GM12878 (cell line): Measurements from ENCODE around the gene RASGRP2. TPM values are rescaled to one million over a fixed set of nuclear protein-coding genes. Genes with fewer than 3 reads are reported as not detected.

Source experiments
- ATAC-seq: fragments of 200-7000 bp; cut with Tn5 transposase; 3 replicates; pipeline ENCODE4 v1.9.1; 2020; ENCODE audit warnings: mild to moderate bottlenecking, moderate library complexity
- BruUV-seq: library from RNA; stranded (reverse); fragments of 400-500 nt; replicated peaks from 2 replicates; lab custom pipeline; 2021; lab: Mats Ljungman, UMichigan
- CTCF ChIA-PET: fragments of 300-600 bp; sonication (Branson Sonifier 250); formaldehyde crosslinking; extraction: SDS; loops from one replicate; lab custom pipeline; 2021; ENCODE audit warnings: inconsistent platforms; lab: Yijun Ruan, JAX
- POLR2A ChIA-PET: fragments of 350-600 bp; formaldehyde crosslinking; extraction: SDS; loops from one replicate; lab custom pipeline; 2021; ENCODE audit warnings: inconsistent platforms; lab: Charles Lee
- RAD21 ChIA-PET: fragments of 300-600 bp; sonication (Branson Sonifier 250); formaldehyde crosslinking; loops from one replicate; lab custom pipeline; 2023; ENCODE audit warnings: antibody characterized with exemption; ENCODE audit not compliant: unreplicated experiment; lab: Charles Lee
- SMC1A ChIA-PET: fragments of 300-600 bp; sonication (Branson Sonifier 250); formaldehyde crosslinking; loops from one replicate; lab custom pipeline; 2023; ENCODE audit not compliant: unreplicated experiment, uncharacterized antibody; lab: Charles Lee
- DNase-seq: peaks from one replicate; pipeline ENCODE4 v3.0.0-alpha.2; 2011; ENCODE audit warnings: low read depth, low spot score
- FAIRE-seq: peaks from 3 replicates; lab custom pipeline; 2011; peaks lifted over from hg19 to GRCh38; lab: Jason Lieb, UNC
- H2AFZ ChIP-seq: 2 replicates; pipeline ENCODE4 v1.6.0; 2011; ENCODE audit warnings: low read depth, low read length, control low read depth; ENCODE audit not compliant: control insufficient read depth
- H3K27ac ChIP-seq: 2 replicates; pipeline ENCODE4 v1.5.1; 2011; ENCODE audit warnings: control low read depth; ENCODE audit not compliant: control insufficient read depth, insufficient read depth
- H3K27me3 ChIP-seq, 2 experiments: replicated peaks in 1 of 2; 2 replicates each; pipeline versions ENCODE4 v1.6.0 to v1.6.1; 2011; ENCODE audit warnings: low read length in 1 of 2; ENCODE audit not compliant: control insufficient read depth in 2 of 2, insufficient read depth in 2 of 2
- H3K36me3 ChIP-seq, 2 experiments: 2 replicates each; pipeline ENCODE4 v1.5.1; 2011; ENCODE audit warnings: low read length in 1 of 2; ENCODE audit not compliant: control insufficient read depth in 2 of 2, insufficient read depth in 2 of 2
- H3K4me1 ChIP-seq: 2 replicates; pipeline ENCODE4 v1.6.1; 2011; ENCODE audit warnings: mild to moderate bottlenecking, low read length, moderate library complexity, mixed read lengths; ENCODE audit not compliant: control insufficient read depth, insufficient read depth
- H3K4me2 ChIP-seq: 2 replicates; pipeline ENCODE4 v1.6.0; 2011; ENCODE audit warnings: control low read depth; ENCODE audit not compliant: control insufficient read depth, insufficient read depth
- H3K4me3 ChIP-seq: fragments of 200-600 bp; sonication (generic); 2 replicates; pipeline ENCODE4 v1.5.1; 2016
- H3K79me2 ChIP-seq: 2 replicates; pipeline ENCODE4 v1.6.0; 2011; ENCODE audit warnings: low read length; ENCODE audit not compliant: control insufficient read depth, insufficient read depth
- H3K9ac ChIP-seq: 2 replicates; pipeline ENCODE4 v1.8.0; 2011; ENCODE audit warnings: low read length, control low read depth, mixed read lengths; ENCODE audit not compliant: control insufficient read depth, insufficient read depth
- H3K9me3 ChIP-seq: replicated peaks from 3 replicates; pipeline ENCODE4 v1.5.1; 2011; ENCODE audit warnings: mild to moderate bottlenecking, low read length; ENCODE audit not compliant: control insufficient read depth, insufficient read depth
- H4K20me1 ChIP-seq: 2 replicates; pipeline ENCODE4 v1.6.0; 2011; ENCODE audit not compliant: control insufficient read depth, insufficient read depth
- BACH1 ChIP-seq: fragments of 450-650 bp; IDR thresholded peaks from 2 replicates; pipeline ENCODE4 v1.6.1; 2017; ENCODE audit warnings: mild to moderate bottlenecking, borderline replicate concordance
- BMI1 ChIP-seq: fragments of 450-650 bp; IDR thresholded peaks from 2 replicates; pipeline ENCODE4 v1.6.1; 2016; ENCODE audit warnings: mild to moderate bottlenecking, moderate library complexity, borderline replicate concordance
- CHD4 ChIP-seq: fragments of 200-600 bp; sonication (generic); IDR thresholded peaks from 2 replicates; pipeline ENCODE4 v1.6.1; 2016; ENCODE audit warnings: mild to moderate bottlenecking
- EP300 ChIP-seq, 2 experiments: fragments of 150-350 bp in 1 of 2; IDR thresholded peaks; 2 replicates each; pipeline ENCODE4 v1.6.1; 2011 to 2012; ENCODE audit warnings: low read depth in 2 of 2, low read length in 2 of 2, borderline replicate concordance in 1 of 2, improper control_type of control experiment in 1 of 2, inconsistent platforms in 1 of 2; ENCODE audit not compliant: control insufficient read depth in 1 of 2
- HSF1 ChIP-seq: fragments of 150-350 bp; IDR thresholded peaks from 2 replicates; pipeline ENCODE4 v1.6.1; 2014; ENCODE audit warnings: mild to moderate bottlenecking, low read depth, low read length
- POLR2AphosphoS5 ChIP-seq: IDR thresholded peaks from 2 replicates; pipeline ENCODE4 v1.6.1; 2011; ENCODE audit warnings: mild to moderate bottlenecking, low read length, inconsistent platforms
- WGBS: methylation state at CpG from one replicate; pipeline ENCODE4 v1.1.6; 2016; ENCODE audit warnings: low lambda C conversion rate; ENCODE audit not compliant: insufficient replicate concordance, insufficient coverage; ENCODE audit errors: missing lambda C conversion rate; 5-methylcytosine and 5-hydroxymethylcytosine counted together
- in situ Hi-C: fragments of 300-500 bp; cut with MboI; formaldehyde crosslinking; loops from 9 replicates; pipeline ENCODE4 v1.14.3; 2018; ENCODE audit warnings: mixed read lengths
- intact Hi-C: fragments of 100-400 bp; cut with micrococcal nuclease; formaldehyde crosslinking; loops from one replicate; pipeline ENCODE4 v1.14.2; 2022; ENCODE audit not compliant: unreplicated experiment
- polyA plus RNA-seq, 11 experiments: library from polyadenylated mRNA; depleted of rRNA in 4 of 11; unstranded in 6 of 11; stranded (reverse) in 5 of 11; fragments of >200 nt; fragmentation: Nextera tagmentation in 4 of 11; fragmentation: Illumina TruSeq in 1 of 11; extraction: Ambion mirVana in 4 of 11; extraction: Trizol in 1 of 11; gene quantifications; 1 replicate in 1 of 11; 2 replicates in 10 of 11; pipeline versions ENCODE4 v1.2.1 to v1.2.3, GENCODE V29; 2011 to 2016; ENCODE audit warnings: inconsistent platforms in 2 of 11, missing spikeins in 2 of 11, low read depth in 1 of 11
- total RNA-seq, 4 experiments: library from RNA; depleted of rRNA in 3 of 4; stranded (reverse); fragments of >200 nt in 3 of 4; fragmentation: Illumina TruSeq in 1 of 4; extraction: Trizol in 1 of 4; gene quantifications; 2 replicates each; pipeline versions ENCODE4 v1.2.1 to v1.2.3, GENCODE V29; 2013 to 2021

RASGRP2 gene
- total and polyA plus RNA-seq, 10 of the 15 experiments (the other 5 are each of a cell fraction or from before 2014, with no cell fraction given): 0.26 to 9.0 (median 5.4) TPM

- 0 out of 4 replicates have a peak, but pooled peaks of 1 of the 2 experiments have one; percentile 15 for TF ChIP-seq EP300 (IDR thresholded peaks at IDR 0.05; ENCODE audit: borderline replicate concordance in 1 of 2, control insufficient read depth in 1 of 2, low read depth in 2 of 2, low read length in 2 of 2)
Measured at GRCh38 chr11:64771861-64772260, 27.9 kb upstream of the RASGRP2 start (continued).

GRCh38 chr11:64770120-64770519 is 26.2 kb upstream of the RASGRP2 start:
- no peak for FAIRE-seq

More at GRCh38 chr11:64770120-64770519, 26.2 kb upstream of the RASGRP2 start:
- intact Hi-C loops: loop anchor here (10.0 kb wide), 1 partner anchor 345 kb away; the partner anchor contains the start of genes TM7SF2 and ZNHIT2
- no peak overlapping the region for H3K27ac ChIP-seq
- H2AFZ ChIP-seq: no peak overlapping the region
- H3K9me3 ChIP-seq: no peaks in the 10 kb centered on the region
- ATAC-seq: no peak
- no TSS peak for BruUV-seq
- ChIA-PET RAD21 (no interaction called here), CTCF (interaction anchor here (1.0 to 1.6 kb wide), 2 partner anchors 9 to 22 kb away, joined by 4 read pairs; no protein-coding TSS in a partner anchor), SMC1A (no interaction called here), POLR2A (interaction anchor here (0.5 to 2.7 kb wide), 2 partner anchors 12 to 373 kb away, joined by 3 to 7 read pairs; no protein-coding TSS in a partner anchor)
- TF ChIP-seq CHD4 (no peak), POLR2AphosphoS5 (peak; percentile 53), HSF1 (no peak), BACH1 (0 out of 2 replicates have a peak, but pooled peaks have one; percentile 19), BMI1 (no peak)
- in situ Hi-C loops: no loop called here
- peaks cover 22% of the 10 kb centered on the region for H4K20me1 ChIP-seq
- H3K4me3 ChIP-seq: no peak overlapping the region
- H3K4me1 ChIP-seq: peaks cover 28% of the 10 kb centered on the region
- H3K9ac ChIP-seq: no peak overlapping the region
- 96% methylated on average over 12 of the region's 12 CpGs for WGBS
- peaks cover 45 to 67% of the 10 kb centered on the region in 2 experiments for H3K36me3 ChIP-seq
- no peak overlapping the region for H3K4me2 ChIP-seq
- no peak for DNase-seq
- no peaks in the 10 kb centered on the region for H3K27me3 ChIP-seq
- H3K79me2 ChIP-seq: peaks cover 43% of the 10 kb centered on the region
